ENCODE measurements around the gene VWA8.

DNA sequence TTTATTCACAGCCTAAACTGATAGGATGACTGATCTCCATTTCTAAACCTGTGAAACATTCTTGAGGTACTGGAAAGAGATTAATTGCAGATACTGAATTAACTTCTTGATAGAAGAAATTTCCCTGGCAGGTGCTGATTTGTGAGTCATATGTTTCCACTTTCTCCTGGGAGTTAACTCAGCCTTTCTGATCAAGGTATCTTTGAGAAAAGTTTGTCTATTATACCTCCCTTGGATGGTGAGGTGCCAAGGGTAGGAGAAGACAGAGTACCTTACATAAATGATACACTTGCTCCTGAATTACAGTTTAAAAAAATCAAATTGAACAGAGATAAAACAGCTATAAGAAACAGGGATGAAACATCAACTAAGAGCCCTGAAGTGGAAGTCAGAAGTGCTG lies 380.6 kb downstream of the VWA8 start:
- TF ChIP-seq, protein P1, sequence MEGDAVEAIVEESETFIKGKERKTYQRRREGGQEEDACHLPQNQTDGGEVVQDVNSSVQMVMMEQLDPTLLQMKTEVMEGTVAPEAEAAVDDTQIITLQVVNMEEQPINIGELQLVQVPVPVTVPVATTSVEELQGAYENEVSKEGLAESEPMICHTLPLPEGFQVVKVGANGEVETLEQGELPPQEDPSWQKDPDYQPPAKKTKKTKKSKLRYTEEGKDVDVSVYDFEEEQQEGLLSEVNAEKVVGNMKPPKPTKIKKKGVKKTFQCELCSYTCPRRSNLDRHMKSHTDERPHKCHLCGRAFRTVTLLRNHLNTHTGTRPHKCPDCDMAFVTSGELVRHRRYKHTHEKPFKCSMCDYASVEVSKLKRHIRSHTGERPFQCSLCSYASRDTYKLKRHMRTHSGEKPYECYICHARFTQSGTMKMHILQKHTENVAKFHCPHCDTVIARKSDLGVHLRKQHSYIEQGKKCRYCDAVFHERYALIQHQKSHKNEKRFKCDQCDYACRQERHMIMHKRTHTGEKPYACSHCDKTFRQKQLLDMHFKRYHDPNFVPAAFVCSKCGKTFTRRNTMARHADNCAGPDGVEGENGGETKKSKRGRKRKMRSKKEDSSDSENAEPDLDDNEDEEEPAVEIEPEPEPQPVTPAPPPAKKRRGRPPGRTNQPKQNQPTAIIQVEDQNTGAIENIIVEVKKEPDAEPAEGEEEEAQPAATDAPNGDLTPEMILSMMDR (conservative IDR thresholded peaks at IDR 0.05; ENCODE audit: low read depth in 2 of 2): no peak
- TF ChIP-seq POLR2AphosphoS5 (IDR thresholded peaks at IDR 0.05; ENCODE audit: low read depth): no peak
- TF ChIP-seq CREB1 (CRISPR knock-in tag; IDR thresholded peaks at IDR 0.05; ENCODE audit: low read depth): no peak

Measured in GM23338 (cell line).